Measurements from ENCODE around the gene PPRC1.

PPRC1 gene

DNA sequence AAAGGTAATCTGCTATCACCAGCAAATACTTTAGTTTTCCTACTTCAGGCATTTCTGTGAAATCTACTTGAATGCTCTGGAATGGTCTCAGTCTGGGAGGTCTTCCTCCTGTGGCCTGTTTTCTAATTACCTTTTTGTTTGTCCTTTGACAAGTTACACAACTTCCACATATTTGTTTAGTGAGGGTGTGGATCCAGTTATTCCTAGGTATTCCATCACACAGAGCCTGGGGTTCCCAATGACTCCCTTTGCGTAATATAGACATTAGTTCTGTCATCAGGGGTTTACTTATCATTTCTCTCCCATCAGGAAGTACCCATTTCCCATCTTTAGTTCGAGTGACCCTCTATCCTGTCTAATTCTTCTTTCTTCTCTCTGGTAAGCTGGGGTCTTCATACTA is 65.2 kb downstream of the PPRC1 start:
- TF ChIP-seq CTCF (IDR thresholded peaks at IDR 0.05; ENCODE audit: extremely low read depth, insufficient read depth, missing control alignments): no peak
- in situ Hi-C loops (cut with MboI; ENCODE audit: low pct_unique_long_range_greater_than_20kb, low sequenced_read_pairs, unreplicated experiment): no loop called here
- no peak for DNase-seq (ENCODE audit: low spot score)
